PC-3 (cell line): ENCODE data around the gene E2F1. TPM values are rescaled to one million over a fixed set of nuclear protein-coding genes. Genes with fewer than 3 reads are reported as not detected.

ENCODE experiments used
- ATAC-seq: fragments of 200-7000 bp; cut with Tn5 transposase; 2 replicates; pipeline ENCODE4 v1.9.1; 2020; ENCODE audit warnings: mild to moderate bottlenecking, moderate library complexity
- BruUV-seq: library from RNA; stranded (reverse); fragments of 400-500 nt; replicated peaks from 2 replicates; lab custom pipeline; 2021; lab: Mats Ljungman, UMichigan
- CTCF ChIA-PET: fragments of 300-600 bp; sonication (Branson Sonifier 250); formaldehyde crosslinking; loops from one replicate; lab custom pipeline; 2022; ENCODE audit warnings: antibody characterized with exemption; lab: Charles Lee
- POLR2A ChIA-PET: fragments of 300-600 bp; sonication (Branson Sonifier 250); formaldehyde crosslinking; loops from one replicate; lab custom pipeline; 2022; ENCODE audit warnings: antibody characterized with exemption; ENCODE audit not compliant: unreplicated experiment; lab: Charles Lee
- DNase-seq: peaks from one replicate; pipeline ENCODE4 v3.0.0-alpha.2; 2015
- H2AFZ ChIP-seq: fragments of 300-600 bp; sonication (generic); 2 replicates; pipeline ENCODE4 v1.6.0; 2016; ENCODE audit warnings: antibody characterized with exemption, low read length
- H3F3A ChIP-seq: fragments of 300-600 bp; sonication (generic); one replicate; pipeline ENCODE4 v1.6.0; 2017; ENCODE audit warnings: antibody characterized with exemption, low read length, control low read depth, mild to moderate bottlenecking; ENCODE audit not compliant: unreplicated experiment
- H3K27ac ChIP-seq: fragments of 300-600 bp; sonication (generic); 2 replicates; pipeline ENCODE4 v1.5.1; 2016; ENCODE audit warnings: mild to moderate bottlenecking, low read length
- H3K27me3 ChIP-seq: fragments of 300-600 bp; sonication (generic); 2 replicates; pipeline ENCODE4 v1.6.1; 2016; ENCODE audit warnings: low read length, mixed read lengths
- H3K36me3 ChIP-seq: fragments of 300-600 bp; sonication (generic); 2 replicates; pipeline ENCODE4 v1.6.1; 2016; ENCODE audit warnings: low read depth, mixed run types, low read length, mixed read lengths
- H3K4me1 ChIP-seq: fragments of 300-600 bp; sonication (generic); 2 replicates; pipeline ENCODE4 v1.5.1; 2016; ENCODE audit warnings: low read length; ENCODE audit not compliant: insufficient read depth
- H3K4me2 ChIP-seq: fragments of 300-600 bp; sonication (generic); 2 replicates; pipeline ENCODE4 v1.6.0; 2016; ENCODE audit warnings: low read length
- H3K4me3 ChIP-seq: fragments of 300-600 bp; sonication (generic); 2 replicates; pipeline ENCODE4 v1.5.1; 2016; ENCODE audit warnings: mild to moderate bottlenecking, low read length, mixed read lengths
- H3K79me2 ChIP-seq: fragments of 300-600 bp; sonication (generic); 2 replicates; pipeline ENCODE4 v1.6.1; 2017; ENCODE audit warnings: low read length, mixed read lengths
- H3K9ac ChIP-seq: fragments of 300-600 bp; sonication (generic); 2 replicates; pipeline ENCODE4 v1.6.0; 2016; ENCODE audit warnings: mild to moderate bottlenecking, low read length
- H3K9me2 ChIP-seq: fragments of 300-600 bp; sonication (generic); replicated peaks from 2 replicates; pipeline ENCODE4 v1.6.1; 2016; ENCODE audit warnings: mixed run types, low read length, mixed read lengths
- H3K9me3 ChIP-seq: fragments of 300-600 bp; sonication (generic); 2 replicates; pipeline ENCODE4 v1.6.1; 2016; ENCODE audit warnings: low read length, mixed read lengths
- H4K20me1 ChIP-seq: fragments of 300-600 bp; sonication (generic); 2 replicates; pipeline ENCODE4 v1.6.1; 2016; ENCODE audit warnings: low read length, mixed read lengths
- CTCF ChIP-seq: fragments of 300-600 bp; sonication (generic); conservative IDR thresholded peaks from 2 replicates; pipeline ENCODE4 v1.5.1; 2017; ENCODE audit warnings: antibody characterized with exemption, low read depth, mild to moderate bottlenecking, low read length
- EZH2 ChIP-seq: fragments of 300-600 bp; sonication (generic); IDR thresholded peaks from one replicate; pipeline ENCODE4 v1.6.1; 2017; ENCODE audit warnings: antibody characterized with exemption, mild to moderate bottlenecking, low read length; ENCODE audit not compliant: unreplicated experiment
- EZH2phosphoT487 ChIP-seq: fragments of 300-600 bp; sonication (generic); IDR thresholded peaks from 2 replicates; pipeline ENCODE4 v1.6.1; 2018; ENCODE audit warnings: mild to moderate bottlenecking, antibody characterized with exemption, low read length, borderline replicate concordance
- intact Hi-C: fragments of 100-400 bp; cut with micrococcal nuclease; formaldehyde crosslinking; loops from 2 replicates; pipeline ENCODE4 v1.9.0; 2023
- total RNA-seq: library from RNA; depleted of rRNA; stranded (reverse); fragments of >200 nt; gene quantifications from 2 replicates; pipeline ENCODE4 v1.2.3, GENCODE V29; 2014

E2F1 gene
- total RNA-seq, 1 experiment from 2014 or later, result 63.7 TPM

DNA sequence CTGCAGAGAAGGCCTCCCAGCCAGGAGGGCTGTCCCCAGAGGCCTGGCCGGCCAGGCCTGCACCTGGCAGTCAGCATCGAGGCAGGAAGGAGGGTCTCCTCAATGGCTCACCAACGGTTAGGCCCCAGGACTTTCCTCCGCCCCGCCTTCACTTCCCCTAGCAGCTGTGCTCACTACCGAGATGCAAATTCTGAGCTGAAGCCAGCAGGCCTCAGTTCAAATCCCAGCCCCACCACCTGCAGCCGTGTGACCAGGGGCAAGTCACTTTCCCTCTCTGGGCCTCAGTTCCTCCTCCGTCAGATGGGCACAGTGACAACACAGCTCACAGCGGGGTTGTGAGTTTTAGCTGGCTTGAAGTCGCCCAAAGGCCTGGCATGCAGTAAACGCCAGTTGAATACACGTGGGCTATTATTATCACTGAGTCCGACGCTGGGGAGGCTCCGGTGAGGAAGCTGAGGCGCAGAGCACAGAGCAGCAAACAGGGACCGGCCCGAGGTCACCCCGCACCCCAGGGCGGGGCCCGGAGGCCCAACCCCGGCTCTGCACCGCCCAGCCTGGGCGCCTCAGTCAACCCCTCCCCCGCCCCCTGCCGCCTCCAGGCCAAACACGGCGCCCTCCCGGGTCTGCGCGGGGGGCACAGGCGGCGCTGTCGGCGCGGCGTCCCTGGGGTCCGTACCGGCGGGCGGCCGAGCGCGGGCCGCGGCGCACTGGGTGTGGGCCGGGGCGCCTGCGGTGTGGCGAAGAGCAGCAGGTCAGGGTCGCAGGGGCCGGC is 671 bp downstream of the E2F1 start:
- H3K4me1 ChIP-seq, result peaks cover 18% of the 10 kb centered on the region
- no peaks in the 10 kb centered on the region for H3K9me3 ChIP-seq
- peak overlapping the region; percentile 80 for H3K9ac ChIP-seq
- ATAC-seq (peak; percentile 48), DNase-seq (peak; percentile 40)
- no peak overlapping the region for H3K27ac ChIP-seq
- H3K36me3 ChIP-seq, result no peaks in the 10 kb centered on the region; the same call in 1 of the 2 replicates
- no peaks in the 10 kb centered on the region for H3F3A ChIP-seq
- BruUV-seq, result TSS peak; percentile 66
- POLR2A ChIA-PET, result no interaction called here
- no peaks in the 10 kb centered on the region for H3K9me2 ChIP-seq
- CTCF ChIA-PET, result no interaction called here
- peaks cover 27% of the 10 kb centered on the region for H4K20me1 ChIP-seq
- peak overlapping the region; percentile 62 for H2AFZ ChIP-seq
- intact Hi-C loops, result loop anchor here (10.0 kb wide), 1 partner anchor 99 kb away; no protein-coding TSS in a partner anchor
- peak overlapping the region; percentile 95 for H3K4me2 ChIP-seq
- H3K79me2 ChIP-seq, result peaks cover 43% of the 10 kb centered on the region
- no peak for TF ChIP-seq EZH2
- TF ChIP-seq EZH2phosphoT487, result no peak
- TF ChIP-seq CTCF, result no peak
- peak overlapping the region; percentile 82 for H3K4me3 ChIP-seq
- H3K27me3 ChIP-seq, result no peaks in the 10 kb centered on the region

DNA sequence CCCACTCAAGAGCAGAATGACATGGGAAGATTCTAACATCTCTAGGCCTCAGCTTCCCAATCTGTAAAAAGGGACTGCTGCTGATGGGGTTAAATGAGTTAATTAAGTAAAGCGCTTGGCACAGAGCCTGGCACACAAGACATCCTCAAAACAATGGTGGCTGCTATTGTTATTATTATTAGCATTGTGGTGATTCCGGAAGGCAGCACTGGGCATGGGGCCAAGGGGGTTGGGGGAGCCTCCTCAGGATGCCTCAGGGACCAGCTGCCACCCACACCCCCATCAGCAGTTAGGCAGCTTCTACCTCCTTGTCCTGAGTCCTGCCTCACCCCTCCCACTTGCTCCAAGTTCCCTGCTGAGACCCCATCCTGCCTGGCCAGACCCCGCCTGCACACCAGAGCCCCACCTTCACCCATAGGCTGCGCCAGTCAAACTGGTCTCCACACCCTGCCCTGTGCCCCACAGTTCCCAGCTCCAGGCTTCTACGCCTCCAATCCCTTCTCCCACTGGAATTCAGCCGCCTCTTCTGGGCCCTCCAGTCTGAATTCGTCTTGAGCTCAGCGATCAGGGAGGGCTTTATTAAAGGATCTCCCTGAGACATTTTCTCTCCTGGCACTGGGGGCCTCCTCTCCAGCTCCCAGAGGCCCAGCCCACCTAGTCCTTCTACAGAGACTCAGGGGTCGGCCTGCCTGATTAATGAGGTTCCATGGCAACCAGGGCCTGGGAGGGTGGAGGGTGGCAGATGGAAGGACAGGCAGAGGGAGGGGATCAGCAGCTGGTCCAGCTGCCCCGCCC is 1.5 kb downstream of the E2F1 start:
- H3K4me1 ChIP-seq, result peaks cover 18% of the 10 kb centered on the region
- H3K27ac ChIP-seq, result no peak overlapping the region
- ChIA-PET POLR2A (interaction anchor here (0.6 kb wide), 1 partner anchor 109 kb away, joined by 3 read pairs; no protein-coding TSS in a partner anchor), CTCF (no interaction called here)
- no TSS peak for BruUV-seq
- peak overlapping the region; percentile 80 for H3K9ac ChIP-seq
- H3K4me3 ChIP-seq, result peak overlapping the region; percentile 82
- no peaks in the 10 kb centered on the region for H3K27me3 ChIP-seq
- H3K79me2 ChIP-seq, result peaks cover 43% of the 10 kb centered on the region
- peak overlapping the region; percentile 95 for H3K4me2 ChIP-seq
- no peaks in the 10 kb centered on the region for H3F3A ChIP-seq
- no peak for DNase-seq
- TF ChIP-seq EZH2 (no peak), CTCF (no peak), EZH2phosphoT487 (no peak)
- no peaks in the 10 kb centered on the region for H3K9me3 ChIP-seq
- no peaks in the 10 kb centered on the region; the same call in 1 of the 2 replicates for H3K36me3 ChIP-seq
- H4K20me1 ChIP-seq, result peaks cover 27% of the 10 kb centered on the region
- peak overlapping the region; percentile 62; the same call in 1 of the 2 replicates for H2AFZ ChIP-seq
- no peaks in the 10 kb centered on the region for H3K9me2 ChIP-seq
- intact Hi-C loops, result loop anchor here (10.0 kb wide), 1 partner anchor 100 kb away; no protein-coding TSS in a partner anchor
- no peak for ATAC-seq
